Neuron (in vitro differentiated cells): ENCODE measurements around the gene SMARCC1.
"Not testable (repeated sequence)": the region's sequence is repeated elsewhere in the genome, so short reads cannot be mapped to it uniquely, and the experiment has no call there.

Experiments used
- H2AFZ ChIP-seq: one replicate; pipeline ENCODE4 v1.6.1; 2013; ENCODE audit warnings: low read depth, mild to moderate bottlenecking, inconsistent platforms, low read length, moderate library complexity
- H3K27me3 ChIP-seq: one replicate; pipeline ENCODE4 v1.6.1; 2013; ENCODE audit warnings: low read length; ENCODE audit not compliant: insufficient read depth
- H3K36me3 ChIP-seq: one replicate; pipeline ENCODE4 v1.6.1; 2013; ENCODE audit warnings: low read length; ENCODE audit not compliant: insufficient read depth
- H3K4me1 ChIP-seq: one replicate; pipeline ENCODE4 v1.6.1; 2013; ENCODE audit warnings: low read length; ENCODE audit not compliant: insufficient read depth
- H3K4me3 ChIP-seq: 2 replicates; pipeline ENCODE4 v1.5.1; 2013; ENCODE audit warnings: mild to moderate bottlenecking, low read length, moderate library complexity
- H3K9me3 ChIP-seq: one replicate; pipeline ENCODE4 v1.6.1; 2013; ENCODE audit warnings: low read length

The SMARCC1 gene

GRCh38 chr3:47752716-47753115 is 29.0 kb downstream of the SMARCC1 start:
- no peak overlapping the region for H3K4me3 ChIP-seq
- peaks cover 2% of the 10 kb centered on the region for H3K9me3 ChIP-seq
- H3K36me3 ChIP-seq, result peaks cover 58% of the 10 kb centered on the region
- H2AFZ ChIP-seq, result no peak overlapping the region
- no peaks in the 10 kb centered on the region for H3K4me1 ChIP-seq
- H3K27me3 ChIP-seq, result no peaks in the 10 kb centered on the region

DNA sequence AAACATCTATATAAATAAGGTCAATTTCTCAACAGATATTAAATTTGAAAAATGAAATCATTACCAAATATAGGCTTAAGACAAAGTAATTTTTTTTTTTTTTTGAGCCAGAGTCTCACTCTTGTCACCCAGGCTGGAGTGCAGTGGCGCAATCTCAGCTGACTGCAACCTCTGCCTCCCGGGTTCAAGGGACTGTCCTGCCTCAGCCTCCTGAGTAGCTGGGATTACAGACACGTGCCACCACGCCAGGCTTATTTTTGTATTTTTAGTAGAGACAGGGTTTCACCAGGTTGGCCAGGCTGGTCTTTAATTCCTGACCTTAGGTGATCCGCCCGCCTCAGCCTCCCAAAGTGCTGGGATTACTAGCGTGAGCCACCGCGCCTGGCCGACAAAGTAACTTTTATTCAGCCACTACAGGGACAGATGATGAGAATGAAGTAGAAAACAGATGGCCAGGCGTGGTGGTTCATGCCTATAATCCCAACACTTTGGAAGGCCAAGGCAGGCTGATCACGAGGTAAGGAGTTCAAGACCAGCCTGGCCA is 30.8 kb downstream of the SMARCC1 start:
- not testable (repeated sequence) for H2AFZ ChIP-seq, H3K4me3 ChIP-seq, H3K4me1 ChIP-seq, H3K27me3 ChIP-seq, H3K9me3 ChIP-seq
- peaks cover 55% of the 10 kb centered on the region for H3K36me3 ChIP-seq

GRCh38 chr3:47747558-47747957 is 34.1 kb downstream of the SMARCC1 start:
- H3K4me1 ChIP-seq, result no peaks in the 10 kb centered on the region
- no peak overlapping the region for H2AFZ ChIP-seq
- no peaks in the 10 kb centered on the region for H3K27me3 ChIP-seq
- no peaks in the 10 kb centered on the region for H3K9me3 ChIP-seq
- H3K4me3 ChIP-seq, result no peak overlapping the region
- H3K36me3 ChIP-seq, result peaks cover 74% of the 10 kb centered on the region

GRCh38 chr3:47746264-47746663 is 35.4 kb downstream of the SMARCC1 start:
- no peak overlapping the region for H3K4me3 ChIP-seq
- H3K4me1 ChIP-seq, result no peaks in the 10 kb centered on the region
- no peaks in the 10 kb centered on the region for H3K9me3 ChIP-seq
- no peaks in the 10 kb centered on the region for H3K27me3 ChIP-seq
- no peak overlapping the region for H2AFZ ChIP-seq
- peaks cover 74% of the 10 kb centered on the region for H3K36me3 ChIP-seq

DNA sequence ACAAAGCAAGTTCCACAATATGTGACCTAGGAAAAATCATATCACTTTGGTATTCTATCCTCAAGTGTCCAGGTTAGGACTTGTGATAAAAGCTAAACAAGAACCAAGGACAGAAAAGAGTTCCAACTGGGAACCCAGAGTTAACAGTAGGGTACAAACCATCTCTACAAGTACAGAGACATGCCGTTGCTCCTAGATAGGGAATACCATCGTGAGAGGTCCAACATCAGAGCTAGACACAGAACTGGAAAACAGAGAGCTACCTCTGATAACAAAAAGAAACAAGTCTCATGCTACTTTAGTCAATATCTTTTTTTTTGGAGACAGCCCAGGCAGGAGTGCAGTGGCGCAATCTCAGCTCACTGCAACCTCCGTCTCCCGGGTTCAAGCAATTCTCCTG is 37.8 kb downstream of the SMARCC1 start:
- no peaks in the 10 kb centered on the region for H3K27me3 ChIP-seq
- H2AFZ ChIP-seq, result no peak overlapping the region
- H3K9me3 ChIP-seq, result no peaks in the 10 kb centered on the region
- H3K36me3 ChIP-seq, result peaks cover 79% of the 10 kb centered on the region
- H3K4me1 ChIP-seq, result no peaks in the 10 kb centered on the region
- no peak overlapping the region for H3K4me3 ChIP-seq

- not testable (repeated sequence) for H3K4me3 ChIP-seq, H3K27me3 ChIP-seq, H3K9me3 ChIP-seq, H2AFZ ChIP-seq, H3K4me1 ChIP-seq
- peaks cover 76% of the 10 kb centered on the region for H3K36me3 ChIP-seq
Observed at GRCh38 chr3:47743352-47743751, 38.3 kb downstream of the SMARCC1 start.

GRCh38 chr3:47741925-47742324 is 39.8 kb downstream of the SMARCC1 start:
- Histone ChIP-seq H3K9me3 (no peaks in the 10 kb centered on the region), H3K27me3 (no peaks in the 10 kb centered on the region), H3K4me1 (no peaks in the 10 kb centered on the region), H3K36me3 (peaks cover 83% of the 10 kb centered on the region), H2AFZ (no peak overlapping the region), H3K4me3 (no peak overlapping the region)

DNA sequence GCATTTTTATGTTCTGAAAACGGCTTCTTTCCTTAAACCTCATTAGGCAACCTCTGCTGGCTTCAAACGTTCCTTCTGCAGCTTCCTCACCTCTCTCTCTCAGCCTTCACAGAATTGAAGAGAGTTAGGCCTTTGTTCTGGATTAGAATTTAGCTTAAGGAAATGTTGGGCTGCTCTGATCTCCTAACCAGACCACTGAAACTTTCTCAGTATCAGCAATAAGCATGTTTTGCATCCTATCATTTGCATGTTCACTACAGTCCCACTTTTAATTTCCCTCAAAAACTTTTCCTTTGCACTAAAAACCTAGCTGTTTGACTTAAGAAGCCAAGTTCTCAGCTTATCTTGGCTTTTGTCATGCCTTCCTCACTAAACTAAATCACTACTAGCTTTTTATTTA is 49.5 kb downstream of the SMARCC1 start:
- peaks cover 4% of the 10 kb centered on the region for H3K9me3 ChIP-seq
- peaks cover 91% of the 10 kb centered on the region for H3K36me3 ChIP-seq
- H3K4me3 ChIP-seq, result no peak overlapping the region

GRCh38 chr3:47731061-47731460 is 50.6 kb downstream of the SMARCC1 start:
- peaks cover 93% of the 10 kb centered on the region for H3K36me3 ChIP-seq
- no peak overlapping the region for H2AFZ ChIP-seq
- H3K4me3 ChIP-seq, result no peak overlapping the region
- no peaks in the 10 kb centered on the region for H3K4me1 ChIP-seq
- no peaks in the 10 kb centered on the region for H3K27me3 ChIP-seq
- peaks cover 4% of the 10 kb centered on the region for H3K9me3 ChIP-seq

More for the DNA sequence above, 49.5 kb downstream of the SMARCC1 start:
- Histone ChIP-seq H3K4me1 (no peaks in the 10 kb centered on the region), H3K27me3 (no peaks in the 10 kb centered on the region), H2AFZ (no peak overlapping the region)

DNA sequence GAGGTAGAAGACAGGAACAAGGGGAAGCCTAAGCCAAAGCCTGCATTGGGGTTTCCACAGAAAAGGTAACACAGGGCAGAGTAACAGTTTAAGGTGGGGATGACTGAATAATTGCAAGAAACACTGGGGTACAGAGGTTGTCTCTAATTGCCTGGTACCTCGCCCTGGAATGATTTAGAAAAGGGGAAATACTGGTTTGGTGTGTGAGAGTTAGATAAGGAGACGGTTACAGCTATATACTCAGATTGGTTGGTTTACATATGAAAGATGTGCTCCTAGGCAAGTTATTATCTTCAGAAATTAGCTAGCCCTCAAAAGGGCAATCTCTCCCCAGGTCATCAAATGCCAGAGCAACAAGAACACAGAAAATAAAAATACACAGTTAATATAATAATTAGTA is 58.8 kb downstream of the SMARCC1 start:
- no peaks in the 10 kb centered on the region for H3K9me3 ChIP-seq

DNA sequence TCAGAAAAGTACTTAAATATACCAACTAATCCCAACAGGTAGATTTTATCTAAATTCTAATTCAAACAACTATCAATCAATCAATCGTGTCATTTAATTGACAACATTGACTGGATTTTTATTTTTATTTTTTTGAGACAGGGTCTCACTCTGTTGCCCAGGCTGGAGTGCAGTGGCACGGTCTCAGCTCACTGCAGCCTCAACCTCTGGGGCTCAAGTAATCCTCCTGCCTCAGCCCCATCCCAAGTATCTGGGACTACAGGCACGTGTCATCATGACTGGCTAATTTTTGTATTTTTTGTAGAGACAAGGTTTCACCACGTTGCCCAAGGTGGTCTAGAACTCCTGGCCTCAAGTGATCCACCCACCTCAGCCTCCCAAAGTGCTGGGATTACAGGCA is 64.2 kb downstream of the SMARCC1 start:
- H3K4me1 ChIP-seq, H3K4me3 ChIP-seq, H2AFZ ChIP-seq, H3K27me3 ChIP-seq, H3K9me3 ChIP-seq: not testable (repeated sequence)
- H3K36me3 ChIP-seq, result peaks cover 80% of the 10 kb centered on the region

More for the DNA sequence above, 58.8 kb downstream of the SMARCC1 start:
- H3K4me1 ChIP-seq, result no peaks in the 10 kb centered on the region
- H3K4me3 ChIP-seq, result no peak overlapping the region
- no peak overlapping the region for H2AFZ ChIP-seq
- H3K27me3 ChIP-seq, result no peaks in the 10 kb centered on the region
- H3K36me3 ChIP-seq, result peaks cover 72% of the 10 kb centered on the region

DNA sequence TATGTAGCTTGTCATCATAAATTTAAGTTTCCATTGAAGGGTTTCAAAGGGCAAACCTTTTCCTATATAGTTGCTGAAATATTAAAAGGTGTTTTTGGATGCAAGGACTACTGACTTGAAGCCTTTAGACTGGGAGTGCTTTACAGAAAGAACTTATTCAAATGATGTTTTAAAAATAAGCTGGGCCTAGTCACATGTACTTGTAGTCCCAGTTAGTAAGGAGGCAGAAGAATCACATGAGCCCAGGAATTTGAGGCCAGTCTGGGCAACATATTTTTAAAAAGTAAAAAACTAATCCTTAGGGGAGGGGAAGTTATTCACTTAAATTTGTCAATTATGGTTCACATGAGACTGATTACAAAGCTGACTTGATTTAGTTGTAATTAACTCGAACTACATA is 65.0 kb downstream of the SMARCC1 start:
- Histone ChIP-seq H3K4me1 (no peaks in the 10 kb centered on the region), H3K9me3 (no peaks in the 10 kb centered on the region), H3K36me3 (peaks cover 82% of the 10 kb centered on the region), H3K4me3 (no peak overlapping the region), H2AFZ (no peak overlapping the region), H3K27me3 (no peaks in the 10 kb centered on the region)

DNA sequence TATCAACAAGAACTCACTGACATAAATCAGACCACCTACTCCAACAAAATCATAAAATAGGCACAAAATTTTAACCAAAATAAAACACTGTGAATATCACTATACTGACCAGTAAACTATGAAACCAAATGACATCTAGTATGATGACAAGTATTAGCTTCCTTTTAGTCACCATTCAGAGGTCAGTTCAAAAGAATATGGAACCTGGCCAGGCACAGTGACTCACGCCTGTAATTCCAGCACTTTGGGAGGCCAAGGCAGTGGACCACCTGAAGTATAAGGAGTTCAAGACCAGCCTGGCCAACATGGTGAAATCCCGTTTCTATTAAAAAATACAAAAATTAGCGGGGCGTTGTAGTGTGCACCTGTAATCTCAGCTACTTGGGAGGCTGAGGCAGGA is 65.8 kb downstream of the SMARCC1 start:
- Histone ChIP-seq H3K36me3 (peaks cover 89% of the 10 kb centered on the region), H3K9me3 (no peaks in the 10 kb centered on the region), H3K4me1 (no peaks in the 10 kb centered on the region), H2AFZ (no peak overlapping the region), H3K27me3 (no peaks in the 10 kb centered on the region), H3K4me3 (no peak overlapping the region)

DNA sequence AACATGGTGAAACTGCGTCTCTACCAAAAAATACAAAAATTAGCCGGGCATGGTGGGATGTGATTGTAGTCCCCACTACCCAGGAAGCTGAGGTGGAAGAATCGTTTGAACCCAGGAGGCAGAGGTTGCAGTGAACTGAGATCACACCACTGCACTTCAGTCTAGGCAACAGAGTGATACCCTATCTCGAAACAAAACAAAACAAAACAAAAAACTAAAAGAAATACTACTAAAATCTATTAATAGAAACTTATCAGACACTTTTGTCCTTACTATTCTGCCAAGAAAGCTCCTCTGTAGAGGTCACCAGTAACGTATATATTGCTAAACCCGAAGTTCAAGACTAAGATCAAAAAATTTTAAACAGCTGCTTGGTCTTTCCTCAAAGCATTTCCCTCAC is 67.1 kb downstream of the SMARCC1 start:
- Histone ChIP-seq H3K27me3 (no peaks in the 10 kb centered on the region), H2AFZ (no peak overlapping the region), H3K4me1 (no peaks in the 10 kb centered on the region), H3K36me3 (peaks cover 89% of the 10 kb centered on the region), H3K9me3 (no peaks in the 10 kb centered on the region), H3K4me3 (no peak overlapping the region)
